Neutrophil (primary cell): ENCODE measurements around the gene ANGPTL3.
"Not testable (repeated sequence)": the region's sequence is repeated elsewhere in the genome, so short reads cannot be mapped to it uniquely, and the experiment has no call there.

ENCODE experiments used
- H3K27ac ChIP-seq: fragments of 200-600 bp; sonication (generic); 2 replicates; pipeline ENCODE4 v1.5.1; 2016; ENCODE audit warnings: mild to moderate bottlenecking, moderate library complexity
- H3K27me3 ChIP-seq: fragments of 200-600 bp; sonication (generic); 2 replicates; pipeline ENCODE4 v1.6.0; 2016; ENCODE audit warnings: mild to moderate bottlenecking
- H3K36me3 ChIP-seq: fragments of 200-600 bp; sonication (generic); 2 replicates; pipeline ENCODE4 v1.5.1; 2017
- H3K4me1 ChIP-seq, 2 experiments: fragments of 200-600 bp in 1 of 2; sonication (generic) in 1 of 2; 1 replicate in 1 of 2; 2 replicates in 1 of 2; pipeline versions ENCODE4 v1.5.1 to v1.6.1; 2013 to 2016; ENCODE audit warnings: low read depth in 1 of 2, low read length in 1 of 2, mild to moderate bottlenecking in 1 of 2, moderate library complexity in 1 of 2; ENCODE audit not compliant: control insufficient read depth in 1 of 2, insufficient read depth in 1 of 2
- H3K4me3 ChIP-seq, 2 experiments: fragments of 200-600 bp in 1 of 2; sonication (generic) in 1 of 2; 1 replicate in 1 of 2; 2 replicates in 1 of 2; pipeline ENCODE4 v1.5.1; 2013 to 2016; ENCODE audit warnings: low read depth in 1 of 2, low read length in 1 of 2, mild to moderate bottlenecking in 1 of 2, moderate library complexity in 1 of 2
- H3K9me3 ChIP-seq: fragments of 200-600 bp; sonication (generic); 2 replicates; pipeline ENCODE4 v1.5.1; 2016
- TF ChIP-seq, protein P1 (sequence below): fragments of 200-600 bp; sonication (generic); IDR thresholded peaks from 2 replicates; pipeline ENCODE4 v1.5.1; 2016; ENCODE audit warnings: antibody characterized with exemption

The ANGPTL3 gene

DNA sequence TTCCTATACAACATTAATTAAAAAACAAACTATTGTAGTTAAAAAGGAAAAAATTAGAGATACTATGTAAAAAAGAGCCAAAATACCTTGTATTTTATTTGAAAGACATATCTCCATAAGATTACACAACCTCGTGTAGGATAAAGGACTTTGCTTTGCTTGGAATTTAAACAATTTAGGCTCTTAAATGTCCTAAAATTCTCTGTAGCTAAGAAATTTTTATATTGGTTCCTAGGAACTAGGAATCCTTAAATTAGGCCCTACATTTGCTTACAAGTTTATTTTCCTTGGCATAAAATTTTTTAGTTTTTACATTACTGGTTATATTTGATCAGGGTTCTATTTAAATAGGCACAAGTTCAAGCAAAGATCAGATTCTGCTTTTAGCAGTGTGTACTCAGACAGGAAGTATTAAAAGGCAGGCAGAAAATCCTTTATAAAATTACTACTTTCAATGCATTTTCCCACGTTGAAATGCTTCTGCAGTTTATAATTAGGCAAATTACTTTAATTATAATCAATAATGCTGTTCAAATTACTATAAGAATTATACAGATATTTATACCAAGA, 3.4 kb upstream of the ANGPTL3 start:
- Histone ChIP-seq H3K9me3 (no peaks in the 10 kb centered on the region), H3K27me3 (no peaks in the 10 kb centered on the region), H3K4me3 (no peak overlapping the region), H3K36me3 (no peaks in the 10 kb centered on the region), H3K27ac (no peak overlapping the region), H3K4me1 (no peaks in the 10 kb centered on the region)
- TF ChIP-seq, protein P1, sequence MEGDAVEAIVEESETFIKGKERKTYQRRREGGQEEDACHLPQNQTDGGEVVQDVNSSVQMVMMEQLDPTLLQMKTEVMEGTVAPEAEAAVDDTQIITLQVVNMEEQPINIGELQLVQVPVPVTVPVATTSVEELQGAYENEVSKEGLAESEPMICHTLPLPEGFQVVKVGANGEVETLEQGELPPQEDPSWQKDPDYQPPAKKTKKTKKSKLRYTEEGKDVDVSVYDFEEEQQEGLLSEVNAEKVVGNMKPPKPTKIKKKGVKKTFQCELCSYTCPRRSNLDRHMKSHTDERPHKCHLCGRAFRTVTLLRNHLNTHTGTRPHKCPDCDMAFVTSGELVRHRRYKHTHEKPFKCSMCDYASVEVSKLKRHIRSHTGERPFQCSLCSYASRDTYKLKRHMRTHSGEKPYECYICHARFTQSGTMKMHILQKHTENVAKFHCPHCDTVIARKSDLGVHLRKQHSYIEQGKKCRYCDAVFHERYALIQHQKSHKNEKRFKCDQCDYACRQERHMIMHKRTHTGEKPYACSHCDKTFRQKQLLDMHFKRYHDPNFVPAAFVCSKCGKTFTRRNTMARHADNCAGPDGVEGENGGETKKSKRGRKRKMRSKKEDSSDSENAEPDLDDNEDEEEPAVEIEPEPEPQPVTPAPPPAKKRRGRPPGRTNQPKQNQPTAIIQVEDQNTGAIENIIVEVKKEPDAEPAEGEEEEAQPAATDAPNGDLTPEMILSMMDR: no peak

DNA sequence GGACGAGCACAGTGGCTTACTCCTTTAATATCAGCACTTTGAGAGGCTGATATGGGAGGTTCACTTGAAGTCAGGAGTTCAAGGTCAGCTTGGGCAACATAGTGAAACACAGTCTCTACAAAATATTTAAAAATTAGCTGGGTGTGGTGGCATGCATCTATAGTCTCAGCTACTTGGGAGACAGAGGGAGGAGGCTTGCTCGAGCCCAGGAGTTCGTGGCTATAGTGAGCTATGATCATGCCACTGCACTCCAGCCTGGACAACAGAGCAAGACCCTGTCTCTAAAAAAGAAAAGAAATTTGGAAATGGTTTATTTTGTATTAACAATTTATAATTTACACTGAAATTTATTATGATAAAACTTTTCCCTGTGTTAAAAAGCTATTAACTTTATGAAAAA, 1.7 kb upstream of the ANGPTL3 start:
- Histone ChIP-seq H3K27ac (no peak overlapping the region), H3K36me3 (no peaks in the 10 kb centered on the region), H3K4me3 (no peak overlapping the region), H3K9me3 (no peaks in the 10 kb centered on the region), H3K27me3 (no peaks in the 10 kb centered on the region), H3K4me1 (no peaks in the 10 kb centered on the region)
- TF ChIP-seq, protein P1: no peak

DNA sequence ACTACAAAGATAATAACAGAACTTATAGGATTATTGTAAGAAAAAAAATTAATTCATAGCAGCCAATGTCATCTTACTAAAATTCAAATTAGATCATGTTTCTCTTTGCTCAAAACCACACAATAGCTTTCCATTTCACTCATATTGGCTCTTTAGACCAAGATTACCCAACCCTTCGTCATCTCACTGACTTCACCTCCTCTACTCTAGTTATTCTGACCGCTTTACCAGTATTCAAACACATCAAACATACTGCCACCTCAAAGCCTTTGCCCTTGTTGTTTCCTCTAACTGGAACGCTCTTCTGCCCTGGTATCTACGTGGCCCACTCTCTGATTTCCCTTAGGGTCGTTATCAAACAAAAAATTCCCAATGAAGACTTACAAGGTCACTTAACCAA, 1.7 kb downstream of the ANGPTL3 start:
- Histone ChIP-seq H3K9me3 (no peaks in the 10 kb centered on the region), H3K27ac (no peak overlapping the region), H3K36me3 (no peaks in the 10 kb centered on the region), H3K4me3 (no peak overlapping the region), H3K27me3 (no peaks in the 10 kb centered on the region), H3K4me1 (no peaks in the 10 kb centered on the region)
- TF ChIP-seq, protein P1: no peak

DNA sequence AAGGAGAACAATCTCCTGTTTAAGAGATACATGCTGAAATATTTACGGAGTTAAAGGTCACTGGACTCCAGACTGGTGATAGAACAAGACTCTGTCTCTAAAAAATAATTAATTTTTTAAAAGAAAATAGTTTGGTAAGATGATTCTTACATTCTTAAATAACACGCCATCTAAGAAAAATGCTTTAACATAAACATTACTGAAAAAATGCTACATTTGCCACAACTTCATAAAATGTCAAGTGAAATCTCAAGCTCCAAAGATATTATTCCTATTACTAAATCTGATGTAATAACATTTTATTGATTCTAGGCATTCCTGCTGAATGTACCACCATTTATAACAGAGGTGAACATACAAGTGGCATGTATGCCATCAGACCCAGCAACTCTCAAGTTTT, 4.1 kb downstream of the ANGPTL3 start:
- no peak overlapping the region for H3K27ac ChIP-seq
- TF ChIP-seq, protein P1: no peak
- H3K36me3 ChIP-seq: no peaks in the 10 kb centered on the region

DNA sequence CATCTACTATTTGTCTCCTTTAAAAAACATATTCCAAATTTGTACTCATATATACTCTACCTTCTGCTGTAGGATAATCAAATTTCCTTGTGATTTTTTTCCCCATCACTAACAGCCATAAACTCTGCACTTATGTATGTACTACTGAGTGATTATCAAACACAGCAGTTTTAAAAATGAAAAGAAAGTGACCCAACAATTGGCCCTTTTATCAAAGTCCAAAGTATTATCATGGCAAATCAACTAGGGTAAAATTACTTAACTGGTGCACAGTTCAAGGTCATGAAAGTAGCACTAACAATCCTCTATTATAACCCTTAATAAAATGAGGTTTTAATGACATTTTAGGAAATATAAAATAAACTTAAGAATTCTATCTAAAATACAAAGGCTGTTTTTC, 11.6 kb downstream of the ANGPTL3 start:
- Histone ChIP-seq H3K9me3 (no peaks in the 10 kb centered on the region), H3K27ac (no peak overlapping the region), H3K27me3 (no peaks in the 10 kb centered on the region), H3K4me1 (no peaks in the 10 kb centered on the region), H3K4me3 (no peak overlapping the region), H3K36me3 (no peaks in the 10 kb centered on the region)
- TF ChIP-seq, protein P1: no peak

More for the DNA sequence above, 4.1 kb downstream of the ANGPTL3 start:
- Histone ChIP-seq H3K9me3 (no peaks in the 10 kb centered on the region), H3K27me3 (no peaks in the 10 kb centered on the region), H3K4me1 (no peaks in the 10 kb centered on the region), H3K4me3 (no peak overlapping the region)

DNA sequence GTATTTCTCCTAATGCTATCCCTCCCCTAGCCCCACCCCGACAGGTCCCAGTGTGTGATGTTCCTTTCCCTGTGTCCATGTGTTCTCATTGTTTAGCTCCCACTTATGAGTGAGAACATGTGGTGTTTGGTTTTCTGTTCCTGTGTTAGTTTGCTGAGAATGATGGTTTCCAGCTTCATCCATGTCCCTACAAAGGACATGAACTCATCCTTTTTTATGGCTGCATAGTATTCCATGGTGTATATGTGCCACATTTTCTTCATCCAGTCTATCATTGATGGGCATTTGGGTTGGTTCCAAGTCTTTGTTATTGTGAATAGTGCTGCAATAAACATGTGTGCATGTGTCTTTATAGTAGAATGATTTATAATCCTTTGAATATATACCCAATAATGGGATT, 13.3 kb downstream of the ANGPTL3 start:
- H3K36me3 ChIP-seq, H3K4me1 ChIP-seq, H3K9me3 ChIP-seq, H3K27me3 ChIP-seq, H3K4me3 ChIP-seq, H3K27ac ChIP-seq: not testable (repeated sequence)
